ENCODE results near the gene DNAJC5. TPM values are rescaled to one million over a fixed set of nuclear protein-coding genes. Genes with fewer than 3 reads are reported as not detected.
A peak's percentile ranks its signal among the peaks of the same experiment; 100 is the strongest.
"Not testable (repeated sequence)": the region's sequence is repeated elsewhere in the genome, so short reads cannot be mapped to it uniquely, and the experiment has no call there.

DNAJC5 gene
- total RNA-seq, 1 donor from 2014 or later = 42.8 TPM

- Histone ChIP-seq H3K27ac (replicated peaks) (no peak overlapping the region), H3K9me3 (replicated peaks) (no peaks in the 10 kb centered on the region), H3K4me1 (peaks cover 36% of the 10 kb centered on the region), H3K27me3 (ENCODE audit: low read depth) (no peaks in the 10 kb centered on the region), H3K36me3 (peaks cover 42% of the 10 kb centered on the region), H3K4me3 (no peak overlapping the region)
- no peak for TF ChIP-seq CTCF (IDR thresholded peaks at IDR 0.05; ENCODE audit: borderline replicate concordance)
- DNase-seq = no peak
- intact Hi-C loops (cut with micrococcal nuclease) = no loop called here
Measured at GRCh38 chr20:63958964-63959698, 64.2 kb downstream of the DNAJC5 start.

GRCh38 chr20:63959699-63960075 is 64.8 kb downstream of the DNAJC5 start:
- H3K4me3 ChIP-seq = no peak overlapping the region
- TF ChIP-seq CTCF (IDR thresholded peaks at IDR 0.05; ENCODE audit: borderline replicate concordance) = no peak
- H3K9me3 ChIP-seq (replicated peaks) = no peaks in the 10 kb centered on the region
- no peaks in the 10 kb centered on the region for H3K27me3 ChIP-seq (ENCODE audit: low read depth)
- no peak for DNase-seq
- intact Hi-C loops (cut with micrococcal nuclease) = no loop called here
- H3K4me1 ChIP-seq = peaks cover 30% of the 10 kb centered on the region
- no peak overlapping the region for H3K27ac ChIP-seq (replicated peaks)
- peaks cover 47% of the 10 kb centered on the region for H3K36me3 ChIP-seq

- Histone ChIP-seq H3K4me1 (peaks cover 18% of the 10 kb centered on the region), H3K36me3 (peaks cover 47% of the 10 kb centered on the region)
- intact Hi-C loops (cut with micrococcal nuclease); H3K9me3 ChIP-seq (replicated peaks); DNase-seq; H3K27me3 ChIP-seq (ENCODE audit: low read depth); H3K4me3 ChIP-seq; H3K27ac ChIP-seq (replicated peaks): not testable (repeated sequence)
Measured at GRCh38 chr20:63960654-63961621, 66.0 kb downstream of the DNAJC5 start.

- no peaks in the 10 kb centered on the region for H3K9me3 ChIP-seq (replicated peaks)
- intact Hi-C loops (cut with micrococcal nuclease) = no loop called here
- H3K4me1 ChIP-seq = peaks cover 12% of the 10 kb centered on the region
- no peak for TF ChIP-seq CTCF (IDR thresholded peaks at IDR 0.05; ENCODE audit: borderline replicate concordance)
- H3K27me3 ChIP-seq (ENCODE audit: low read depth) = no peaks in the 10 kb centered on the region
- no peak overlapping the region for H3K4me3 ChIP-seq
- peaks cover 56% of the 10 kb centered on the region for H3K36me3 ChIP-seq
- DNase-seq = peak; percentile 13
- no peak overlapping the region for H3K27ac ChIP-seq (replicated peaks)
Measured at GRCh38 chr20:63961664-63962425, 66.9 kb downstream of the DNAJC5 start.

DNA sequence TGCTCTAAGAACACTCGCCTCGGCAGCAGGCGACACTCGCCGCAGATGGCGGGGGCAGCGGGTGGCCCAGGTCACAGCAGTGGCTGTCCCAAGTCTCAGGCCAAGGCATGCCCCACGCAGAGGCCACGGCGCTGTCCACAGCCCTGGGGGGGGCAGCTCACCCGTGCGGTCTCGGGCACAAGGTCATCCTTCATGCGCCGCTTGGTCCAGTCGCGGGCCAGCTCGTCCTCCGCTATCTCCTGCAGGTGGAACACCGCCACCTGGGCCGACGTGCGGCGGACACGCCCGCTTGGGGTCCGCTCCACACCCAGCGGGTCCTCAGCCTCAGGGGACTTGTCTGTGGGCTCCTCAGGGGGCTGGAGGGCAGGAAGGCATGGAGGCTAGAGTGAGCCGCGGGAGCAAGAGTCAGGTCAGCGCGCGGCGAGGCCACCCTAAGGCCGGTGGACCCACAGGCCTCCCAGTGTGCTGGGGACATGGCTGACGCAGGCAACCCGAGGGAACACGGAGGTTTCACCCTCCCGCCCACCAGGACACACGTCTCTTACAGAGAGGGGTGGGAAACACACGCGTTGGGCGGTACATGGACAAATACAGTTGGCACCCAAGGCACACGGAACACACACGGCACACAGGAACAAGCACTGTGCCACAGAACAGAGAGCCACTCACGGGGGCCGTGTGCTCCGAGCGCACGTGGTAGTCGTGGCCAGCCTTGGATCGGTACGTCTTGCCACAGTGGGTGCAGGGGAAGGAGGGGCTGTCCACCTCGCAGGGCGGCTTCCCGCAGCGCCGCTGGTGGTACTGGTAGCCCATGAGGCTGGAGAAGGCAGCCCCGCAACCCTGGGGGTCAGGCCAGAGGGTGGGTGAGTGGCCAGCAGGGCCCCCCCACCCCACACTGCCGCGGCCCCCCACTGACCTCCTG is 67.8 kb downstream of the DNAJC5 start:
- no peak for TF ChIP-seq CTCF (IDR thresholded peaks at IDR 0.05; ENCODE audit: borderline replicate concordance)
- no peak overlapping the region for H3K4me3 ChIP-seq
- no peak overlapping the region for H3K27ac ChIP-seq (replicated peaks)
- peaks cover 61% of the 10 kb centered on the region for H3K36me3 ChIP-seq
- peak; percentile 16 for DNase-seq
- intact Hi-C loops (cut with micrococcal nuclease) = no loop called here
- peaks cover 4% of the 10 kb centered on the region for H3K4me1 ChIP-seq
- no peaks in the 10 kb centered on the region for H3K9me3 ChIP-seq (replicated peaks)
- H3K27me3 ChIP-seq (ENCODE audit: low read depth) = no peaks in the 10 kb centered on the region

Measured in left ventricle myocardium inferior (tissue), 1 donor.